EH (cell line): Measurements from ENCODE around the gene NAPEPLD.
A peak's percentile ranks its signal among the peaks of the same experiment; 100 is the strongest.
"Not testable (repeated sequence)": the region's sequence is repeated elsewhere in the genome, so short reads cannot be mapped to it uniquely, and the experiment has no call there.

Experiments
- DNase-seq: peaks from one replicate; pipeline ENCODE4 v3.0.0-alpha.2; 2015; ENCODE audit warnings: low read depth

NAPEPLD gene

DNA sequence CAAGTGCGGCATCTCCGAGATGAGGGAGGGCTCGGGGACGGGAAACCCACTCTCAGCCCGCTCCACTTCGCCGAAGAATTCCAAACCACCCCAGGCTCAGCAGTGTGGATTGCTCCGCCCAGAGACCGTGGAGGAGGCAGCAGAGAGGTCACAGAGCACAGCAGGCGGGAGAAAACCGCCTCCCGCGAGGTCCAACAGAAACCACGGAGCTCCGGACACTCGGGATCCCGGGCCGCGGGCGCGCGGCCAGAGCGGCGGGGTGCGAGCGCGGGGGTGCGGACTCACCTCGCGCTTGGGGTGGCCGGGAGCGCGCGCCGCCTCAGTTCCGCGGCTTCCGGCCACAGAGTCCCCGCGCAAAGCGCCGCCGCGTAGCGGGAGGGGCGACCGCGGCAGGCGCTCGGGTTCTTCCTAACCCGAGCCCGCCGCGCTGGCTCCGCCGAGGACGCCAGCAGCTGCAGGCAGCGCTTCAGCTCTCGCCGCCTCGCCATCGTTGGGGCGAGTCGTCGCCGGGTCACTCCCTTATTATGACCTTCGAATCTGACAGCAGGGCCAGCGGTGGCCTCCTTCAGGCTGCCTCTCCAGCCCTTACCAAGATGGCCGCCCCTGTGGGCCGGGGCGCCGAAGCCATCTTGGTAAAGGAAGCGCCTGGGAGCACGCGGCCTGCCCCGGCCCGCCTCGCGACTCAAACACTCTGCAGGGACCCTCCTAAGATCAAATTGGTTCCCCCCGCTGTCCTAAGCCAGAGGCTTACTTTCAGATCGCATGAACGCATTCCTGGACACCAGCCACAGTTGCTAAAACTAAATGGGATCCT is at the start of gene NAPEPLD:
Gene NAPEPLD (minus strand): TSS at position 106 of the 814 bp plus-strand sequence. CDS start 20,323 bp downstream, outside the sequence.
- peak; percentile 92 for DNase-seq

DNA sequence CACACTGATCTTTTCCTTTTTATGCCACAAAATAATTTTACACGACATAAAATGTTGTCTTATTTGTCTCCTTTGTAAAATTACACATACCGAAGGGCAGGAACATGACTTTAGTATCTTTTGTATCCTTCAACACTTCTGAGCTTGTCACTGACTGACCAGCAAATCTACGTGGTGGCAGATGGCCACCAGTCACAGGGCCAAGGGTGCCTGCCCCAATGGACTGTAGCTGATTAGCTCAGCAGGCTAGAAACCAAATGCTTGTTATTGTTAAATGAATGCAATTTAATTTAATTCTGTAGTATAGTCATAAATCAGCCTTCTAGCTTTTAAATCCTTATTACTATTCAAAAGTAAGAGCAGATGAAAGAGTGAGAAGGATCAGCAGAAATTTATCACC is 49.2 kb upstream of the NAPEPLD start:
- not testable (repeated sequence) for DNase-seq

DNA sequence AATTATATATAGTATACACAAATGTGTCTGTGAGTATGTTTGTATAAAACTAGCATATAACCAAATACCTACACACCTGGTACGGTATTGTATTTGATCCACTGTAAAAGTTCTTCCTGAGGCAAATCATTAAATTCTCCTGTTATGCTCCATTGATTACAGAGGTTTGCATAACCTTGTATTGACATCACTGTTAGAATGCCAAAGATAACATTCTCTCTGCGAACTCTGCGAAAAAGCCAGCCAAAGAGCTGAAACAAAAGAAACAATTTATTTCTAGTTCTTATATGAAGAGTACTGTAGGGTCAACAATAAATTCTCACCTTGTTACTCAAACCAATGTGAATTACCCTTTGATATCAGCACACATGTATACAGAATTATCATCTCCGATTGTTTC is 46.5 kb upstream of the NAPEPLD start:
- not testable (repeated sequence) for DNase-seq

DNA sequence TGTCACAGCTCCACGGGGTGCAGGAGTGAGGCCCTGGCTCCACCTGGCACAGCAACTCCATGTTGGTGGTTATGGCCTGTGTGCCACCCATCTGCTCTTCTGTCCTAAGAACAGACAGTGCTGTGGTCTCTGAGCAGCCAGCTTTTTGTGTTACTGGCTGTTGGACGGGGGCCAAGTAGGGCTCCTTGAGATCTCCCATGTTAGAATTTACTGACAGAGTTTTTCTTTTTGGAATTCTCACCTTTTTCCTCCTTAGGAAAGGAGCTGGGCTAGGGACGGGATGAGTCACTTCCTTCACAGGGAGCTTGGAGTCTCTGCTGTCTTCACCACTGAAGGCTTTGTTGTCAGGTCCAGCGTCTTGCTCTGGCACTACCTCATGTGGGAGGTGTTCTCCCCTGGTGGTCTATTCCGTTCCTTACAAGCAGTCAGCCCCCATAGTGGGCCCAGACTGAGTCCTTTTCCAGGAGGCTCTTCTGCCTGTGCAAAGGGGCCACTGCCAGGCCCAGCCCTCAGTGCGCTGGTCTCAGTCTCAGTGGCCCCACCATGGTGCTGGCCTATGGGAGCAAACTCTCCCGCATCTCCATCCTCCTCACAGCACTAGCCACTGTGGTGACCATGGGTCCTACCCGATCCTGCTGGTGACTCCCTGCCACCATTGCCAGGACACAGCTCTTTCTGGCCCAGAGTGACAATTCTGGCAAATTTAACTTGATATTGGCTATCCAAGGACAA is 23.7 kb upstream of the NAPEPLD start:
- not testable (repeated sequence) for DNase-seq

DNA sequence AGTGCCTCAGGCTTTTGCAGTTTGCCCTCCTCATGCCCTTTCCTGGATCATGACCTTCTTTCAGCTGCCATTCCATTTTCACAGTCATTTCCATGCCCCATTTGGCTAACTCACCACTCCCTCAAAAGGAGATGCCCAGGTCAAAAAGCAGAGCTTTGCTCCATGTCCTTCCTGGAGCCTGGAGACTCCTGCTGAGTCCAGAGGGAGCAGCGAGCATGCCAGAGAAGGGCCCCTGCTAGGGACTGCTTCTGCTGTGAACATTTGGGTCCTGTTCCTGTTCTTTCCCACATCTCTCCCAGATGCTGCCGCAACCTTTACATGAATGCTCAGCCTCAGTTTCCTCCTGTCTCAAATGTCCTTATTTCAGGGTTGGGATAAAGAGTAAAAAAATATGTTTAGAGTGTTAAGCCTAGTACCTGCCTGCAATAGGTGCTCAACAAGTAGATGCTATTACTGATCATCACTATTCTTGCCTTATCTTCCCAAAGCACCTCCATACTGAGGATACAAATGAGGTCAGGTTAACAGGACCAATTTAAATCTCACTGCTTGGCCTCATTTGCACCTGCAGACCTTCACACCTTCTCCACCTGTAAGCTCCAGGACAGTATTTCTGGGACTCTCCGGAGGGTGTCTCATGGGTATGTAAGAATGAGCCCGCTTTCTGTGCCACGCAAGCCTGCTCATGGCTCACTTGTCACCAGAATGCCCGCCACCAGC is 23.0 kb upstream of the NAPEPLD start:
- DNase-seq, result not testable (repeated sequence)

DNA sequence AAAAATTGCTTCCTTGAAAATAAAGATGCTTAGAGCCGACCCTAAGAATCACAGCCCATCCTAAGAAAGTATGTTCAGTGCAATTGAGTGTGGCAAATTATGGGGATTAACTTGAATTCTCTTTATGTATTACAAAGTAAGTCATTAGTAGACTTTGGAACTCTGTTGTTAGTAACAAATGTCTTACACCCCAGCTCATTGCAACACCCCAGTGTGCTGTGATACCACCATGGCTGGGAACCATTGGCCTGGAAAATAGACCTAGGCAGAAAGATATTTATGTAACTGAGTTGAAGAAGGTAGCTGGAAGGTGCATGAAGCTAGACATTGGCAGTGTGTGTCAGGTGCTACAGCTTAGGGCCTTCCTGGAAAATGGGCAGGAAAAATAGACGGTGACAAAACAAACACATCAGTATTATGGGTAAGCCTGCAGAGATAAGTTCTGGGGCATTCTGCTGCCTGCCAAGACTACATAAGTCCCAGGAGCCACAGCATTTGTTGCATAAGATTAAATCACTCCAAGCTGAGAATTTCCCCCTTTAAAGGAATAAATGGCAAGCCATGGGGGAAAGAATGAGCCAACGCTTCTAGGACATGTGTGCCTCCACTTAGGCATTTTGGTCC is 18.1 kb upstream of the NAPEPLD start:
- not testable (repeated sequence) for DNase-seq

DNA sequence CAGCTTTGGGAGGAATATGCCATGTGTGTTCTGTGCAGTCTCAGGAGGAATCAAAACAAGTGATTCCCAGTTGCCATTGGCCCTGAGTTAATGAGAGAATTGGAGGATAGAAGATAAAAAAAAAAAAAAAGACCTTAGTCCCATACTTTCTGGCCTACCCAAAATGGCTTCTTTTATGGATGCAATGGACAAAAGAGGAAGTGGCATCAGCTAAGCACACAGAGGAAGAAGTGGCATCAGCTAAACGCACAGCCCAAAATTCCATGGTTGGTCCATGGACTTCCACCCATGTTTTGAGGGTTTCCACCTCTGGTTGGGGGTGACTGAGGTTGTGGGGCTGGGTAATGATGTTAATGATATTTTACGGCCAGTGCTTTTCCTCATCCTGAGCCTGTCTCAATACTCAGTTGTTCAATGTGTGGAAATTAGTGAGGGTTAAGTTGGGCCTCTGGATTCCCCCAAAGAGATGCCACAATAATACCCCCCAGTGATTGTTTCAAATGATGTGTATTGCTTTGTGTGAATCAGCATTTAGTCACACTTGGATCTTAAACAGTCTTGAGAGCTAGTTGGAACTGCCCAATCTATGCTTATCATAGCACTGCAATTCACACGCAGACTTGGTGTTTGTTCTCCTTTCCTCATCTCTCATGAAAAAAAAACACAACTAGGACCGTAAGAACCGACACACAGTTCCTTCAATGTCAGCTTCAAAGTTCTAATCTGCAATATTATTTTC is 14.4 kb upstream of the NAPEPLD start:
- peak; percentile 6 for DNase-seq

DNA sequence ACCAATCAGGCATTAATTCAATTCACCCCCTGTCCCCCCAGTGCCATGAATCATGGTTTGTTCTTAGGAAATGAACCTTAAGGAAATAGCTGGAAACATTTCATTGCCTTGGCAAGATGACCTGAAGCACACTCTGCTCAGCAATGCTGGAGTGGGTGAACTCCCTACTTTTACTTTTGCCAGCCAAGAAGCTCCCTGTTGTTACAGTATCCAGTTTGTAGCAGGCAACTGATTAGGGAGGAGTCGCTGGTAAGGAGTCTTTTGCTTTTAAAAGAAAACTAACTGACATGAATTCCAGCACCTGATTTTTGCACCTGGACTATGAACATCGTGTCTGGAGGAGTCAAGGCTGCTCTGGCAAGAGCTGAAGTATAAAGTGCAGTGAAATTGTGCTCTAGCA is 13.7 kb upstream of the NAPEPLD start:
- peak; percentile 48 for DNase-seq

DNA sequence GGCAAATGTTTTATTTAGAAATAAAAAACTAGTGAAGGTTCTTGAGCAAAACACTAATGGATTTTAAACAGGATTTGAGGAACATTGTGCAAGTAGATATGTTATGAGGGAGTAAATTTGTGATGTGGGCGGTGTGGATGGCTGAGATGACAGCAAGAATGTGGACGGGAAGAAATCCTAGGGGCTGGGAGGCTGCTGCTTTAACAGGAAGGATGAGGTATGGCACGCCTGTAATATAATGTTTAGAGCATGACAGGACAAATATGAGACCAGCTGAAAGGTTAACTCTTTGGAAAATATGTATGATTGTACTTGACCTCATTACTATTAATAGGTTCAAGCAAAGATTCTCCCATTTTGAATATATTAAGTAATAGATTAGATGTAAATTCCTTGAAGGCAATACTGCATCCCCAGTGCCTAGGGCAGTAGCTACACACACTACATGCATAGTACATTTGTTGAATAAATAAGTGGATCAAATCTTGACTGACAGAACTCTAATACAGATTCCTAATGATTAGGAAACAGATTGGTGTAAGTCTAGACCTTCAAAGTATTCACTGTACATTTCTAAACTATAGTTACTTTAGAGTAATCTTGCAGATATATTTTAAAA is 13.2 kb upstream of the NAPEPLD start:
- DNase-seq, result peak; percentile 21

DNA sequence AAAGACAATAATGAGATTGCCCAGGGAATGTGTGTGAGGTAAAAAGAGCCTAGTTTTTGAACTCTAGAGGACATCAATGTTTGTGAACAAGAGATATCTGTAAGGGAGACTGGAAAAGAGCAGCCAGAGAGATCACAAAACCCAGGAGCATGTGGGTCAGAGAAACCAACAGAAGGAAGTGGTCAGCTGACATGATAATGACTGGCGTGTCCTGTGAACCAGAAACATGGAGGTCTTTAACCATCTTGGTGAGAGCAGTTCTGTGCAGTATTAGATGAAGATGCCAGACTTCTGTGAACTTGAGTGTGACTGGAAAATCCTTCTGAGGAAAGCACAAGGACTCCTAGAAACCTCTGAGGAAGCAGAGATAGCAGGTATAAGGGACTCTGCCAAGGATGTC is 10.2 kb upstream of the NAPEPLD start:
- not testable (repeated sequence) for DNase-seq

DNA sequence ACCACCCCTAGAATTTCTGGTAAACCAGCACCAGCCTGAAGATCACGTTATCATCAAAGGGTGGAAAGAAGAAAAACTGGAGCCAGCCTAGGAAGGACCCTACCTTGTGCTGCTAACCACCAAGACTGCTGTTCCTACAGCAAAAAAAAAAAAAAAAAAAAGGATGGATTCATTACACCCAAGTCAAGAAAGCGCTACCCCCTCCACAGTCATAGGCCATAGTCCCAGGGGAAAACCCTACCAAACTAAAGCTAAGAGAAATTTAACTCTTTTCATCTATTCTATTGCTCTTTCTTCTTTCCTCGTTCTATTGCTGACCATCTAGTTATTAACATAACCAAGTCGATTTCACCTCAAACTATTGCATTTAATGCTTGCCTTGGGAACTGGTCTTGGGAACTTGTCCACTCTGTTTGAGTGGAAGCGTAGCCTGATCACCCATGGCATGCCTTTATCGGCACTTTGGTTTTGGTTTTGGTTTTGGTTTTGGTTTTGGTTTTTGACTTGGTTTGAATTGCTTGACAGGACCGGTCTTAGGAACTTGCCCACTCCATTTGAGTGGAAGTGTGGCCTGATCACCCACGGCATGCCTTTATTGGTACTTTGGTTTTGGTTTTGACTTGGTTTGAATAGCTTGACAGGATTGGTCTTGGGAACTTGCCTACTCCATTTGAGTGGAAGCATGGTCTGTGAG is 6.6 kb upstream of the NAPEPLD start:
- not testable (repeated sequence) for DNase-seq

DNA sequence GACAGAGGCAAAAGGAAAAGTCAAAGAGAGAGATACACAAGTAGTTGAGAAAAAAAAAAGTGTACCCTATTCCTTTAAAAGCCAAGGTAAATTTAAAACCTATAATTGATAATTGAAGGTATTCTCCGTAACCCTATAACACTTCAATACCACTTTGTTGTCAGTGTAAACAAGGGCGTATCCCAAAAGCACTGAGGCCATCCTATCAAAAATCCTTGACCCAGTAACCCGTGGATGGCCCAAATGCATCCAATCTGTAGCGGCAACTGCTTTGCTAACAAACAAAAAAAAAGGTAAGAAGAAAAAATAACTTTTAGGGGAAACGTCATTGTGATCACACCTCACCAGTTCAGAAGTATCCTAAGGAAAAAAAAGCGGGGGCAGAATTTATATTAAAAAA is 5.1 kb upstream of the NAPEPLD start:
- no peak for DNase-seq

DNA sequence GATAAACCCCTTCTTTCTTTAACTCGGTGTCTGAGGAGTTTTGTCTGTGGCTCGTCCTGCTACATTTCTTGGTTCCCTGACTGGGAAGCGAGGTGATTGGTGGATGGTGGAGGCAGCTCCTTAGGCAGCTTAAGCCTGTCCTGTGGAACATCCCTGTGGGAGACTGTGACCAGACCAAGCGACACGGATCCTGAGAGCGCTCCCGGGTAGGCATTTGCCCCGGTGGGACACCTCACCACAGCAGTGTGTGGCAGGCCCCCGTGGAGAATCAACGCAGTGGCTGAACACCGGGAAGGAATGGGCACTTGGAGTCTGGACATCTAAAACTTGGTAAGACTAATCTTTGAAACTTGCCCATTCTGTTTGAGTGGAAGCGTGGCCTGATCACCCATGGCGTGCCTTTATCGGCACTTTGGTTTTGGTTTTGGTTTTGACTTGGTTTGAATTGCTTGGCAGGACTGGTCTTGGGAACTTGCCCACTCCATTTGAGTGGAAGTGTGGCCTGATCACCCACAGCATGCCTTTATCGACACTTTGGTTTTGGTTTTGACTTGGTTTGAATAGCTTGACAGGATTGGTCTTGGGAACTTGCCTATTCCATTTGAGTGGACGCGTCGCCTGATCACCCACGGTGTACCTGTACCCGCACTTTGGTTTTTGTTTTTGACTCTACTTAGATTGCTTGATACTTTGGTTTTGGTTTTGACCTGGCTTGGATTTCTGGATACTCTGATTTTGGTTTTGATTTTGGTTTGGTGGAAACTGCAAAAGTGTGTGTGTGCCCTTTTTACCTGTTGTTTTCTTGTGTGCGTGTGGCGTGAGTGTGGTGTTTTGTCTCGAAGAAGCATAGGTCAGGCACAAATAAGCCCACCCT is 4.1 kb upstream of the NAPEPLD start:
- DNase-seq, result not testable (repeated sequence)

DNA sequence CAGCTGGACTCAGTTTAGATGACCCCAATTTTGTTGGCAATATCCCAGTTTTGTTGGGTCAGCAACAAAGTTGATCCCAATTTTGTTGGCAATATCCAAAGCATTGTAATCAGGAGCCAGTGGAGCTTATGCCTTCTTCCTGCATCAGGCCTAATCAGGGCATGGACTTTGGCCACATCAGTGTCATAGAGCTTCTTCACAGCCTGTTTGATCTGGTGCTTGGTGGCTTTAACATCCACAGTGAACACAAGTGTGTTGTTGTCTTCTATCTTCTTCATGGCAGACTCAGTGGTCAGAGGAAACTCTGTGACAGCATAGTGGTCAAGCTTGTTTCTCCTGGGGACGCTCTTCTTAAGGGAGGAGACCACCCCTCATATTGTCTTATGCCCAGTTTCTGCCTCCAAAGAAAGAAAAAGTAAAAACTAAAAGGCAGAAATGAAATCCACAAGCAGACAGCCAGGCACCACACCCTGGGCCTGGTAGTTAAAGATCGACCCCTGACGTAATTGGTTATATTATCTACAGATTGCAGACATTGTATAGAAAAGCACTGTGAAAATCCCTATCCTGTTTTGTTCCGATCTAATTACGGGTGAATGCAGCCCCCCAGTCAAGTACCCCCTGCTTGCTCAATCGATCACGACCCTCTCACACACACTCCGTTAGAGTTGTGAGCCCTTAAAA is 3.2 kb upstream of the NAPEPLD start:
- not testable (repeated sequence) for DNase-seq

DNA sequence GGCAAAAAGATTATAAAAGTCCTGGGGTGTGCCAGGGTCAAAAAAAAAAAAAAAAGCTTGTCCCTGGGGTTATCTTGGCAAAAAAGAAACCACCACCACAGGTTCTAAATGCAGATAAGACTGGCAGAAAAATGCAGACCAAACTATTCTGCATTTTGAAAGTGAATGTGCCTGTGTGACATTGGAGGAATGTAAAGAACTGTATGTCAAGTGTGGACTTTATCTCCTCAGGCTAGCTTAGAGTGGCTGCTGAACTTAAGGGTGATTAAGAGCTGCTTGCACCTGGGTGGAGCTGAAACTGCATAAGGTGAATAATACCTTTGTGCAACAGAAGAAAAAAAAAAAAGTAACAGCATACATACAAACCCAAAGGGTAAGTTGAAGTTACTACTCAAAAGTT is 1.3 kb upstream of the NAPEPLD start:
- DNase-seq, result no peak

DNA sequence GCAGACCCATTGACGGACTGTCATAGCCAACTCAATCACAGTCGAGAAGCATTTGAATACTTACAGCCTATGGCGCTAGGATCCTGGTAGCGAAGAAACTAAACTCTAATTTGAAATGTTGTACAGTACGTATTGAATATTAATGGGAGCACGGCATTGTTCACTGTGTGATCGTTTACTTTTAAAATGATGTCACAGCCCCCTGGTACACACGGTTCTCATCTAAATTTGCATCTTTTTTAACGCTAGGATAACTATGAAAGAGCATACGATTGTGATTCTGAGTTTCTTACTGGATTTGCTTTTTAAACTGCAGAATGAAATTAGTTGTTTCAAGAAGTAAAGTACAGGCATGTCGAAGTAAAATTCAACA is 895 bp upstream of the NAPEPLD start:
- DNase-seq, result no peak

DNA sequence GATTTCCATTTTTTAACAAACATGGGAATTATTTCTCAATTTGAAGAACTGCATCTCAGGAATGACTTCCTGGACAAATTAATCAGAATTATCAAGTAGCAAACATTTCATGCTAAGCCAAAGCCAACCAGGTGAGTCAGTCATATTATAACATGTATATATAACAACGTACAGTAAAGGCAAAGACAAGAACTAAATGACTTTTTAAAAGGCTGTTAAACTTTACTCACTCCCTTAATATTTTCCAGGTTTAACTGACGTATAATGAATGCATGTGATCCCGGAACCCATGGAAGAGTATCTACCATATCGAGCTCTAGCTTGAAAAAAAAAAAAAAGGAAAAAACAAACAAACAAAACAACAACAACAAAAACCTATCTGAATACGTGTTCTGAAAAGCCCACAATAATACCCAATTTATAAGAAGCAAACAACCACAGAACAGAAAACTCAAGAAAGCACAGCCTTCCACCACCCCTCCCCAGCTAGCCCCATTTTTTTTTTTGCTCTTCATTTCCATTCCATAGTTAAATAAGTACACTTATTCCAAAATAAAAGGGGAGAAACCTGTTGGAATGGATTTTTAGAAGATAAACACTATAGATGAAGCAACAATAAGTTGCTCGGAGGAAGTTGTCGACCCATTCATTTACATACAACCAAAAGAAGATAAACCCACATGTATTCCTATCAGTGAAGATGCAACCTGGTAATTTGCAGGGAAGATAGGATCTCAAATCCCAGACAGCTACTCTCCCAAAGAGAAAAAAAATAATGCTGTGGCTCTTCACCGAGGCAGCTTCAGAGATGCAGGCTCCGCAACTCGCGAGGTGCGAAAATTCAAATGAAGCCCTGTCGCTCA is 537 bp downstream of the NAPEPLD start:
- peak; percentile 9 for DNase-seq

DNA sequence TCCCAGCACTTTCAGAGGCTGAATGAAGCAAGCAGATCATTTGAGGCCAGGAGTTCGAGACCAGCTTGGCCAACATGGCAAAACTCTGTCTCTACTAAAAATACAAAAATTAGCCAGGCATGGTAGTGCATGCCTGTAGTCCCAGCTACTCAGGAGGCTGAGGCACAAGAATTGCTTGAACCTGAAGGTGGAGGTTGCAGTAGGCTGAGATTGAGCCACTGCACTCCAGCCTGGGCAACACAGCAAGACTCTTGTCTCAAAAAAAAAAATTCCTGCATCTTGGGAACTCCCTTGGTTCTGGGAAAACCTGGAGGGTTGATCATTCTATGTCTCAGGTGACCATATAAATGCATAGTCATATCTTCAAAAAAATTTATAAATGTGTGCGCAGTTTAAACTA is 4.1 kb downstream of the NAPEPLD start:
- not testable (repeated sequence) for DNase-seq
